Esophagus muscularis mucosa (tissue), 3 donors: Measurements from ENCODE around the gene RCN1.

ENCODE experiments used
- POLR2A ChIP-seq: fragments of 450-650 bp; IDR thresholded peaks from one replicate; pipeline ENCODE4 v1.6.1; 2017; ENCODE audit warnings: antibody characterized with exemption, moderate library complexity, mild to moderate bottlenecking, low read depth
- TF ChIP-seq, protein P1 (sequence below), 3 experiments: fragments of 200-600 bp in 2 of 3; fragments of 450-650 bp in 1 of 3; sonication (generic) in 2 of 3; IDR thresholded peaks; one replicate each; pipeline ENCODE4 v1.5.1; 2017 to 2019; ENCODE audit warnings: antibody characterized with exemption in 3 of 3, mild to moderate bottlenecking in 2 of 3, moderate library complexity in 1 of 3

DNA sequence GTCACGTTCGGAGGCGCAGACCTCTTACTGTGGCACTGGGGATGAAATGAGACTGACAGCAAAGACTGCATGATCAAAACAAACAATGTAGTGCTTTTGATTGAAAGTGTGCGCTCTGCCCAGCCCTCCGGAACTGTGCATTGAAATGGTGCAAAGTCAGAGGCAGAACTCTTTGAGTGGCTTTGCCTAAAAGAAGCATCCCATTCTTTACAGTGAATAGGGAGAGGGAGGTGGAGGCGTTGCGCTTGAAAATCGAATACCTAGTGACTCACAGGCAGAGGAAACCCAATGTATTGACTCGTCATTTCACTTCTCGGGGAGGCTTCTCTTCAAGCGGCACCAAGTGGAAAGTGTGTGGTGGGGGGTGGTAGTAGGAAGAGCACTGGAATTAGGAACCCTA, 10.9 kb downstream of the RCN1 start:
- TF ChIP-seq, protein P1, sequence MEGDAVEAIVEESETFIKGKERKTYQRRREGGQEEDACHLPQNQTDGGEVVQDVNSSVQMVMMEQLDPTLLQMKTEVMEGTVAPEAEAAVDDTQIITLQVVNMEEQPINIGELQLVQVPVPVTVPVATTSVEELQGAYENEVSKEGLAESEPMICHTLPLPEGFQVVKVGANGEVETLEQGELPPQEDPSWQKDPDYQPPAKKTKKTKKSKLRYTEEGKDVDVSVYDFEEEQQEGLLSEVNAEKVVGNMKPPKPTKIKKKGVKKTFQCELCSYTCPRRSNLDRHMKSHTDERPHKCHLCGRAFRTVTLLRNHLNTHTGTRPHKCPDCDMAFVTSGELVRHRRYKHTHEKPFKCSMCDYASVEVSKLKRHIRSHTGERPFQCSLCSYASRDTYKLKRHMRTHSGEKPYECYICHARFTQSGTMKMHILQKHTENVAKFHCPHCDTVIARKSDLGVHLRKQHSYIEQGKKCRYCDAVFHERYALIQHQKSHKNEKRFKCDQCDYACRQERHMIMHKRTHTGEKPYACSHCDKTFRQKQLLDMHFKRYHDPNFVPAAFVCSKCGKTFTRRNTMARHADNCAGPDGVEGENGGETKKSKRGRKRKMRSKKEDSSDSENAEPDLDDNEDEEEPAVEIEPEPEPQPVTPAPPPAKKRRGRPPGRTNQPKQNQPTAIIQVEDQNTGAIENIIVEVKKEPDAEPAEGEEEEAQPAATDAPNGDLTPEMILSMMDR (IDR thresholded peaks at IDR 0.05), result no peak
- TF ChIP-seq POLR2A, result no peak
